Effector memory CD8-positive, alpha-beta T cell (primary cell): ENCODE data around the gene JSRP1.
A peak's percentile ranks its signal among the peaks of the same experiment; 100 is the strongest.

ENCODE experiments used
- ATAC-seq: fragments of 150-1000 bp; cut with Tn5 transposase; replicated peaks from 2 replicates; pipeline ENCODE4 v1.10.0; 2021; ENCODE audit warnings: mild to moderate bottlenecking, moderate library complexity
- DNase-seq, 3 experiments: peaks; one replicate each; pipeline ENCODE4 v3.0.0; 2021
- H3K27ac Mint-ChIP-seq, 2 donors: one replicate each; pipeline ENCODE4 v1.8.0; 2022; ENCODE audit warnings: mild to moderate bottlenecking in 2 of 2, mixed read lengths in 2 of 2, moderate library complexity in 2 of 2
- H3K27me3 Mint-ChIP-seq, 2 donors: one replicate each; pipeline ENCODE4 v1.8.0; 2022; ENCODE audit warnings: mixed read lengths in 2 of 2
- H3K36me3 Mint-ChIP-seq: one replicate; pipeline ENCODE4 v1.8.0; 2022; ENCODE audit warnings: mild to moderate bottlenecking, moderate library complexity, mixed read lengths; ENCODE audit not compliant: insufficient read depth
- H3K4me1 Mint-ChIP-seq, 2 donors: one replicate each; pipeline ENCODE4 v1.8.0; 2022; ENCODE audit warnings: low read depth in 2 of 2, mixed read lengths in 2 of 2
- H3K4me3 Mint-ChIP-seq, 2 donors: one replicate each; pipeline ENCODE4 v1.8.0; 2022; ENCODE audit warnings: mild to moderate bottlenecking in 2 of 2, mixed read lengths in 2 of 2, moderate library complexity in 2 of 2
- H3K9me3 Mint-ChIP-seq, 2 donors: one replicate each; pipeline ENCODE4 v1.8.0; 2022; ENCODE audit warnings: mixed read lengths in 2 of 2

The JSRP1 gene

GRCh38 chr19:2226051-2226839 is 30.0 kb downstream of the JSRP1 start:
- no peaks in the 10 kb centered on the region for H3K9me3 Mint-ChIP-seq
- ATAC-seq (no peak), DNase-seq (no peak)
- H3K36me3 Mint-ChIP-seq = peaks cover 22% of the 10 kb centered on the region
- peak overlapping the region; percentile 64 to 81 for H3K27ac Mint-ChIP-seq
- peaks cover 6 to 7% of the 10 kb centered on the region in 2 donors for H3K4me1 Mint-ChIP-seq
- no peaks in the 10 kb centered on the region for H3K27me3 Mint-ChIP-seq
- no peak overlapping the region for H3K4me3 Mint-ChIP-seq

- H3K27ac Mint-ChIP-seq = peak overlapping the region; percentile 64 to 81
- no peaks in the 10 kb centered on the region for H3K27me3 Mint-ChIP-seq
- ATAC-seq = no peak
- H3K4me3 Mint-ChIP-seq = no peak overlapping the region
- DNase-seq = no peak
- H3K36me3 Mint-ChIP-seq = peaks cover 22% of the 10 kb centered on the region
- no peaks in the 10 kb centered on the region for H3K9me3 Mint-ChIP-seq
- peaks cover 6 to 7% of the 10 kb centered on the region in 2 donors for H3K4me1 Mint-ChIP-seq
Measured at GRCh38 chr19:2225415-2226050, 30.7 kb downstream of the JSRP1 start.

GRCh38 chr19:2224754-2225349 is 31.4 kb downstream of the JSRP1 start:
- Mint-ChIP-seq H3K36me3 (peaks cover 19% of the 10 kb centered on the region), H3K27ac (peak overlapping the region in 1 of 2 donors; percentile 97)

DNA sequence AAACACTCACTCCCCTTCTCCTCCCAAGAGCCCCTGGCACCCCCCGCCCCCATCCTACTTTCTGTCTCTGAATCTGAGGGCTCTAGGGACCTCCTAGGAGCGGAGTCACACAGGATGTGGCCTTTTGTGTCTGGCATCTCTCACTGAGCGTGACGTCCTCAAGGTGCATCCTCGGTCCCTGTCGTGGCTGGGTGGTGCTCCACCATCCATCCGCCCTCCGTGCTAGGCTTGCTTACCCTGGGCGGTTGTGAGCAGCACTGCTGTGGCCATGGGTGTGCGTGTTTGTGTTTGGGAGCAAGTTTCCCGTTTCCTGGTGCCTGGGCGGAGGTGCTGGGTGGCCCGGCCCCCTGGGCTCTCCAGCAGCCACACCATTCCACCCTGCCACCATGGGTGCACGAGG is 32.3 kb downstream of the JSRP1 start:
- Mint-ChIP-seq H3K4me1 (peaks cover 6 to 7% of the 10 kb centered on the region in 2 donors), H3K9me3 (no peaks in the 10 kb centered on the region), H3K27ac (peak overlapping the region; percentile 91 to 97), H3K36me3 (peaks cover 20% of the 10 kb centered on the region), H3K4me3 (peak overlapping the region in 1 of 2 donors; percentile 65), H3K27me3 (no peaks in the 10 kb centered on the region)
- DNase-seq = peak; percentile 17 to 66 (median 31)
- peak; percentile 95 for ATAC-seq

More at GRCh38 chr19:2224754-2225349, 31.4 kb downstream of the JSRP1 start:
- H3K9me3 Mint-ChIP-seq = no peaks in the 10 kb centered on the region
- no peaks in the 10 kb centered on the region for H3K27me3 Mint-ChIP-seq
- no peak for ATAC-seq
- peaks cover 6 to 7% of the 10 kb centered on the region in 2 donors for H3K4me1 Mint-ChIP-seq
- no peak overlapping the region for H3K4me3 Mint-ChIP-seq
- DNase-seq = no peak

DNA sequence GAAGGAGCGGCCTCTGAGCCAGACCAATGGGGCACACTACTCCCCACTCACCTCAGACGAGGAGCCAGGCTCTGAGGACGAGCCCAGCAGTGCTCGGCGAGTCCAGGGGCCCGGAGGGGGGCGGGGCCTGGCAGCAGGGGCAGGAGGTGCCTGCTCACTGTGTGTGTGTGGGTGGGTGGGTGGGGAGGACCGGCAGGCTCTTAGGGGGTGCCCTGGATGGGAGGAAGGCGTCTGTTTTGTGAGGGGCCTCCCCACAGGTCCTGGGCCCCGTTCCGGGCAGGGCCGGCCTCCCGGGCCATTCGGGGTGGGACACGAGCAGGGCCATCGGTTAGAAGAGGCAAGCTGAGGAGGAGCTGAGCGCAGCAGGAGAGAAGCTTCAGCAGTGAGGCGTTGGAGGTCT is 32.8 kb downstream of the JSRP1 start:
- Mint-ChIP-seq H3K36me3 (peaks cover 20% of the 10 kb centered on the region), H3K27ac (peak overlapping the region; percentile 91 to 97), H3K4me1 (peaks cover 6 to 7% of the 10 kb centered on the region in 2 donors), H3K27me3 (no peaks in the 10 kb centered on the region), H3K4me3 (no peak overlapping the region), H3K9me3 (no peaks in the 10 kb centered on the region)
- DNase-seq (no peak), ATAC-seq (no peak)

DNA sequence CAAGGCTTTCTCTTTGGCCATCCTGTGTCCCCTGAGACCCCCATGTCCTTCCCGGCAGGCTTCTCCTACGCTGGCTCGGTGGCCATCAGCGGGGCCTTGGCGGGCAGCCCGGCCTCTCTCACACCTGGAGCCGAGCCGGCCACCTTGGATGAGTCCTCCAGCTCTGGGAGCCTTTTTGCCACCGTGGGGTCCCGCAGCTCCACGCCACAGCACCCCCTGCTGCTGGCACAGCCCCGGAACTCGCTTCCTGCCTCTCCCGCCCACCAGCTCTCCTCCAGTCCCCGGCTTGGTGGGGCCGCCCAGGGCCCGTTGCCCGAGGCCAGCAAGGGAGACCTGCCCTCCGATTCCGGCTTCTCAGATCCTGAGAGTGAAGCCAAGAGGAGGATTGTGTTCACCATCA is 34.3 kb downstream of the JSRP1 start:
- ATAC-seq = no peak
- Mint-ChIP-seq H3K36me3 (peaks cover 20% of the 10 kb centered on the region), H3K27me3 (no peaks in the 10 kb centered on the region), H3K4me1 (peaks cover 6 to 7% of the 10 kb centered on the region in 2 donors), H3K9me3 (no peaks in the 10 kb centered on the region), H3K27ac (no peak overlapping the region), H3K4me3 (no peak overlapping the region)
- no peak for DNase-seq

DNA sequence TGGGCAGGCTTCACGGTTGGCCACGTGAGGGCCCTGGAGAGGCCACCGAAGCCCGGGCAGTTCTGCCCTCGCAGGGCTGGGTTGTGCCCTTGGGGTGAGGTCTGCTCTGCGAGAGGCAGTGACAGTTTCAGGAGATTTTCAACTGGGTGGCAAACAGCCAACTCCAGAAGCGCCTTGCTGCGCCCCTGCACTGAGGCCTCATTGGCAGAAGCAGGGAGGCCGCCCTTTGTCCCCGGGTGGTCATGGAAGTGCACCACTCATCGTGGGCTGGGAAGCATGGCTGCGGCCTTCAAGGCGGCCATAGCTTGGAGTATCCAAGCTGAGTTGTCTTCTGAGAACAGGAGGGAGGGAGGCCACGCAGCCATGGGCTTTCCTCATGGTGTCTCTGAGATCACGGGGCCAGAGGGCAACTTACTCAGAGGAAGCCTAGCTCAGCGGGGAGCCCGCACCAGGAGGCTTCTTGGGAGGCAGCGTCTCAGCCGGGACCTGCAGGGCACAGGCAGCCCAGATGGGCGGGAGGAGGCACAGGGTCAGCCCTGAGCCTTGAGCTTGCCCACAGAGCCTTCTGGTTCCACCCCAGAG is 34.9 kb downstream of the JSRP1 start:
- Mint-ChIP-seq H3K36me3 (peaks cover 20% of the 10 kb centered on the region), H3K4me1 (peaks cover 6 to 7% of the 10 kb centered on the region in 2 donors), H3K4me3 (no peak overlapping the region), H3K27me3 (no peaks in the 10 kb centered on the region), H3K9me3 (no peaks in the 10 kb centered on the region), H3K27ac (peak overlapping the region; percentile 49 to 75)
- ATAC-seq = no peak
- DNase-seq = no peak

- no peaks in the 10 kb centered on the region for H3K27me3 Mint-ChIP-seq
- H3K9me3 Mint-ChIP-seq = no peaks in the 10 kb centered on the region
- H3K4me3 Mint-ChIP-seq = no peak overlapping the region
- no peak overlapping the region for H3K27ac Mint-ChIP-seq
- ATAC-seq (no peak), DNase-seq (no peak)
- H3K36me3 Mint-ChIP-seq = peaks cover 25% of the 10 kb centered on the region
- H3K4me1 Mint-ChIP-seq = peaks cover 6 to 7% of the 10 kb centered on the region in 2 donors
Measured at GRCh38 chr19:2219726-2220125, 36.5 kb downstream of the JSRP1 start.

- Mint-ChIP-seq H3K27me3 (no peaks in the 10 kb centered on the region), H3K4me3 (no peak overlapping the region), H3K4me1 (no peaks in the 10 kb centered on the region), H3K9me3 (no peaks in the 10 kb centered on the region), H3K27ac (no peak overlapping the region), H3K36me3 (peaks cover 20% of the 10 kb centered on the region)
- no peak for ATAC-seq
- no peak for DNase-seq
Measured at GRCh38 chr19:2217591-2217990, 38.6 kb downstream of the JSRP1 start.

DNA sequence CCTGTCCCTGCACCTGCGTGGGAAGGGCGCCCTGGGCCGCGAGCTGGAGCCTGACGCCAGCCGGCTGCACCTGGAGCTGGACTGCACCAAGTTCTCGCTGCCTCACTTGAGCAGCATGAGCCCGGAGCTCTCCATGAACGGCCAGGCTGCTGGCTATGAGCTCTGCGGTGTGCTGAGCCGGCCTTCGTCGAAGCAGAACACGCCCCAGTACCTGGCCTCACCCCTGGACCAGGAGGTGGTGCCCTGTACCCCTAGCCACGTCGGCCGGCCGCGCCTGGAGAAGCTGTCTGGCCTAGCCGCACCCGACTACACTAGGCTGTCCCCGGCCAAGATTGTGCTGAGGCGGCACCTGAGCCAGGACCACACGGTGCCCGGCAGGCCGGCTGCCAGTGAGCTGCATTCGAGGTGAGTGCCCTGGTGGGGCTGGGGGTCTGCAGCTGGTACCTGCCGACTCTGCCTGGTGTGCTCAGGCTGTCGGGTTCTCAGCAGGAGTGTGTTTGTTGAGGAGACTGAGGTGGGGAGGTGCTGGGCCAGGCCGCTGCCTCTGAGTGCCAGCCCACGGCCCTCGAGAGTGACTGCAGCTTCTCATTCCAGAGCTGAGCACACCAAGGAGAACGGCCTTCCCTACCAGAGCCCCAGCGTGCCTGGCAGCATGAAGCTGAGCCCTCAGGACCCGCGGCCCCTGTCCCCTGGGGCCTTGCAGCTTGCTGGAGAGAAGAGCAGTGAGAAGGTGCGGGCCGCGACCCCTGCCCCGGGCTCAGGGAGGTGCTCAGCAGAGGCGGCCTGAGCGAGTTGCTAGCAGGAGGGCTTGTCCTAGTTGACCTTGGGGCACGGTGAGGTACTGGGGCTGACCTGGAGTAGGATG is 39.6 kb downstream of the JSRP1 start:
- no peak for ATAC-seq
- Mint-ChIP-seq H3K9me3 (no peaks in the 10 kb centered on the region), H3K27ac (peak overlapping the region in 1 of 2 donors; percentile 83), H3K4me3 (no peak overlapping the region), H3K27me3 (no peaks in the 10 kb centered on the region), H3K4me1 (no peaks in the 10 kb centered on the region), H3K36me3 (peaks cover 25% of the 10 kb centered on the region)
- no peak for DNase-seq

GRCh38 chr19:2215281-2215751 is 40.9 kb downstream of the JSRP1 start:
- no peak overlapping the region for H3K4me3 Mint-ChIP-seq
- H3K27ac Mint-ChIP-seq = peak overlapping the region in 1 of 2 donors; percentile 83
- H3K9me3 Mint-ChIP-seq = no peaks in the 10 kb centered on the region
- H3K36me3 Mint-ChIP-seq = peaks cover 27% of the 10 kb centered on the region
- H3K4me1 Mint-ChIP-seq = no peaks in the 10 kb centered on the region
- ATAC-seq (no peak), DNase-seq (no peak)
- no peaks in the 10 kb centered on the region for H3K27me3 Mint-ChIP-seq

DNA sequence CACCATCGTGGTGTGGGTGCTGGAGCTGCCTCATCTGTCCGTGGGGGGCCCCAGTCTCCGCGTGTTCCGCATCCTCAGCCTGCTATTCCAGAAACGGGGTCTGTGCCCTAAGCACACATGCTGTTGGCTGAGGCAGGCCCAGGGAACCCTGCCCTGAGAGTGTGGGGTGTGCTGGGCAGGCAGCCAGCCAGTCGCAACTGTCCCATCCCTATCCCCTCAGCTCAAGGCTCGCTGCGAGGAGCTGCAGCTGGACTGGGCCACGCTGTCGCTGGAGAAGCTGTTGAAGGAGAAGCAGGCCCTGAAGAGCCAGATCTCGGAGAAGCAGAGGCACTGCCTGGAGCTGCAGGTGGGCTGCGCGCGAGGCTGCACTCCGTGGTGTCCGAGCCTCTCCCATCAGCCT is 42.0 kb downstream of the JSRP1 start:
- Mint-ChIP-seq H3K36me3 (peaks cover 25% of the 10 kb centered on the region), H3K4me3 (no peak overlapping the region), H3K4me1 (no peaks in the 10 kb centered on the region), H3K27me3 (no peaks in the 10 kb centered on the region), H3K9me3 (no peaks in the 10 kb centered on the region), H3K27ac (no peak overlapping the region)
- no peak for ATAC-seq
- no peak for DNase-seq

DNA sequence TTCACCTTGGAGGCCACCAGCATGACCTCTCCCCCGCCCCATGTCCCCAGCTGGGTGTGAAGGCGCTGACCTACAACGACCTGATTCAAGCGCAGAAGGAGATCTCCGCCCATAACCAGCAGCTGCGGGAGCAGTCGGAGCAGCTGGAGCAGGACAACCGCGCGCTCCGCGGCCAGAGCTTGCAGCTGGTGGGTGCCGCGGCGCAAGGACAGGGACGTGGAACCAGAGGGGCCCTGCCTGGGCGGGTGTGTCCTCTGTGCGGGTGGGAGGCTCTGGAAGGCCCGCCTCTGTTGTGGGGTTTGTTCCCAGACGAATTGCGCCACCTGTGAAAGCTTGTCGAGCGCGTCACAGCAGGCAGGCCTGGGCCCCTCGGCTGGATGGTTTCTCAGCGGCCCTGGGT is 42.4 kb downstream of the JSRP1 start:
- H3K27ac Mint-ChIP-seq = no peak overlapping the region

More for the DNA sequence above, 42.4 kb downstream of the JSRP1 start:
- Mint-ChIP-seq H3K4me1 (no peaks in the 10 kb centered on the region), H3K36me3 (peaks cover 25% of the 10 kb centered on the region), H3K27me3 (no peaks in the 10 kb centered on the region), H3K4me3 (no peak overlapping the region), H3K9me3 (no peaks in the 10 kb centered on the region)
- no peak for ATAC-seq
- no peak for DNase-seq
